HAP-1 (cell line): Measurements from ENCODE around the gene MYBL2.

Source experiments
- DNase-seq, 2 experiments: peaks; one replicate each; pipeline ENCODE4 v3.0.0-alpha.2; 2016 to 2020; ENCODE audit warnings: low spot score in 2 of 2
- H3K27me3 ChIP-seq: fragments of 250-450 bp; sonication (Bioruptor Pico); 2 replicates; pipeline ENCODE4 v1.5.1; 2020; ENCODE audit warnings: low read depth, mild to moderate bottlenecking, moderate library complexity
- H3K36me3 ChIP-seq: fragments of 250-450 bp; sonication (Bioruptor Pico); replicated peaks from 2 replicates; pipeline ENCODE4 v1.5.1; 2020; ENCODE audit warnings: mild to moderate bottlenecking
- H3K4me1 ChIP-seq: fragments of 250-450 bp; sonication (Bioruptor Pico); 2 replicates; pipeline ENCODE4 v1.5.1; 2020; ENCODE audit warnings: mild to moderate bottlenecking
- H3K4me3 ChIP-seq: fragments of 250-450 bp; sonication (Bioruptor Pico); 2 replicates; pipeline ENCODE4 v1.5.1; 2020; ENCODE audit warnings: mild to moderate bottlenecking, moderate library complexity
- H3K9me3 ChIP-seq: fragments of 250-450 bp; sonication (Bioruptor Pico); 2 replicates; pipeline ENCODE4 v1.5.1; 2020; ENCODE audit warnings: mild to moderate bottlenecking, moderate library complexity
- in situ Hi-C: fragments of 300-500 bp; cut with MboI; formaldehyde crosslinking; loops from 3 replicates; pipeline ENCODE4 v1.14.3; 2020; ENCODE audit warnings: low sequenced_read_pairs, inconsistent platforms, mixed read lengths

The MYBL2 gene

GRCh38 chr20:43665466-43666176, 1.3 kb upstream of the MYBL2 start:
- peaks cover 16% of the 10 kb centered on the region for H3K36me3 ChIP-seq

DNA sequence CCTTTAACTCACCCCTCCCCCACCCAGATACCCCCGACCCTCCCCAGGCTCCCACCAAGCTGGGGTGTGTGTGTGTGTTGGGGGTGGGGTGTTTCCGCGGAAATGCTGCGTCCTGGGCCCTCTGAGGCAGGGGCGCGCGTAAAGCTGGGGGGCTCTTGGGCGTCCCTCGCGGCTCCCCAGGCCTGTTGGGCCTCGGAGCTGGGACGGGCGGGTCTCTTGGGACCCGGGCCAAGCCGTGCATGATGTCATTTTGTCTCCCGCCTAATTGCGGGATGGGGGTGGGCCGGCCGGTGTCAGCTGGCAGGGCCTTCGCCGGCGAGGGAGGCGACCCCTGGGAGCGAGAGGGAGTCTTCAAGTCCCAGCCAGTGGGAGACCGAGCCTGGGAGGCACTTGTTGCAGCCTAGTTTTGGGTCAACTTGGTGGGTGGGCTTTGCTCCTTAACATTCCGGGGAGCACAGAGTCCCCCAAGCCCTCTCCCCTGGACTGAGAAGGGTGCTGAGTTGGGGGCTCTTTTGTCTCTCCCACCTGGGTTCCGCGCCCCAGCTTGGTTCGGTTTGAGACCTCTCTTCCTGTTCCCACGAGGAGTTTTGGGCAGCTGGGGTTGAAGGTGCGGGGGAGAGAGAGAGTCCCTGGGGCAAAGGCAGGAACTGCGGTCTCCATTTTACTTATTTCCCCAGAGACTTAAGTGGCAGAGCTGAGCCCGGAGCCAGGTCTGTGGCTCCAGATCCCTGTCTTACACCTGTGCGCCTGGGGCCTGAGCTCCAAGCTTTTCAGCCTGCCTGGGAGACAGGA, 623 bp downstream of the MYBL2 start:
- Histone ChIP-seq H3K9me3 (no peaks in the 10 kb centered on the region), H3K4me3 (peak overlapping the region; percentile 68), H3K27me3 (no peaks in the 10 kb centered on the region), H3K36me3 (peaks cover 20% of the 10 kb centered on the region), H3K4me1 (peaks cover 3% of the 10 kb centered on the region)
- DNase-seq = peak; percentile 37 to 72
- in situ Hi-C loops = no loop called here

More at GRCh38 chr20:43665466-43666176, 1.3 kb upstream of the MYBL2 start:
- Histone ChIP-seq H3K9me3 (no peaks in the 10 kb centered on the region), H3K4me1 (peaks cover 3% of the 10 kb centered on the region), H3K27me3 (no peaks in the 10 kb centered on the region), H3K4me3 (no peak overlapping the region)
- in situ Hi-C loops = no loop called here
- no peak for DNase-seq

DNA sequence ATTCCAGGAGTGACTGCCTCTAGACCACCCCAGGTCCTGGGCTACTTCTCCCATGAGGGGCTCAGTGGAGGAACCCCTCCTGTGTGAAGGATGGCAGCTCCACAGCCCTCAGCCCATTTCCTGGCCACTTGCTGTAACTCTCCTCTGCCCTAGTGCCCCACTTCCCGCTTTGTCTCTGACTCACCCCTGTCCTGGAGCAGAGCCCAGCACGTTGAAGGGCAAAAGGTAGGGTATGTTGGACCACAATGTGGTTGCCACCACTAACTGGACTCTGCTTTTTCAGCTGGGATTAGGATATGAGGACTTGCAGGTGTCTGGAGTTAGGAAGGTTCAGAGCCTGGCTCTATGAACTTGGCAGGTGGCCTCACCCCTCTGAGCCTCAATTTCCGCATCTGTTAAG, 2.4 kb downstream of the MYBL2 start:
- in situ Hi-C loops = no loop called here
- Histone ChIP-seq H3K4me3 (no peak overlapping the region), H3K9me3 (no peaks in the 10 kb centered on the region), H3K4me1 (peaks cover 3% of the 10 kb centered on the region), H3K27me3 (no peaks in the 10 kb centered on the region), H3K36me3 (peaks cover 31% of the 10 kb centered on the region)
- no peak for DNase-seq

DNA sequence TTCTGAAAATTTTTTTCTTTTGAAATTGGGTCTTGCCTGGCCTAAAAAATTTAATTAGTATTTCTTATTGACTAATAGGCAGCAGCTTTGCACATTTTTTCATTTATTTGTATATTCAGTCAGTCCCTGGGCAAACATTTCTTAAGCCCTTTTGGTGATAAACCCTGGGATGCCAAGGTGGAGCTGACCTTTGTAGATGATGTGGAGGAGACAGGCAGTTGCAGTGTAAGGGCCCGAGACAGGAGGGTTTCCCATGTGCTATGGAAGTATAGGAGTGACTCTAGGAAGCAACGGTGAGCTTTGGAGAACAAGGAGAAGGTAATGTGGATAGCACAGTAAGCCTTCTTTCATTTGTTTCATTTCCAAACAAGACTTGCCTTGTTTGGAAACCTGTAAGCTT, 3.5 kb downstream of the MYBL2 start:
- no peaks in the 10 kb centered on the region for H3K27me3 ChIP-seq
- DNase-seq = no peak
- peaks cover 38% of the 10 kb centered on the region for H3K36me3 ChIP-seq
- no peaks in the 10 kb centered on the region for H3K9me3 ChIP-seq
- no peak overlapping the region for H3K4me3 ChIP-seq
- in situ Hi-C loops = no loop called here
- peaks cover 3% of the 10 kb centered on the region for H3K4me1 ChIP-seq

DNA sequence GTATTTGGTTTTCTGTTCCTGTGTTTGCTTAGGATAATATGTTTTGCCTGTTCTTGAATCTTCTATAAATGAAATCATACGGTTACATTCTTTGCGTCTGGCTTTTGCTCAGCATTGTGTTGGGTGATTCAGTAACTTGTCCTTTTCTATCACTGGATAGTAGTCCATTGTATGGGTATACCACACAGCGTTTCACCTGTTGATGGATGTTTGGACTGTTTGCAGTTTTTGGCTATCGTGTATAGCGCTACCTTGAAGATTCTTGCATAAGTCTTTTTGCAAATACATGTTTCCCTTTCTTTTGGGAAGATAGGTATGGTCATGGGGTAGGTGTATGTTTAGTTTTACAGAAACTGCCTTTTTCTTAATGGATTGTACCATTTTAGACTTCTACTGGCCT, 9.5 kb downstream of the MYBL2 start:
- DNase-seq = no peak
- Histone ChIP-seq H3K27me3 (no peaks in the 10 kb centered on the region), H3K4me1 (no peaks in the 10 kb centered on the region), H3K4me3 (no peak overlapping the region), H3K36me3 (peaks cover 58% of the 10 kb centered on the region), H3K9me3 (no peaks in the 10 kb centered on the region)
- in situ Hi-C loops = no loop called here

- no peaks in the 10 kb centered on the region for H3K4me1 ChIP-seq
- in situ Hi-C loops = no loop called here
Measured at GRCh38 chr20:43680981-43681380, 14.1 kb downstream of the MYBL2 start.

GRCh38 chr20:43681468-43681942, 14.6 kb downstream of the MYBL2 start:
- Histone ChIP-seq H3K4me3 (no peak overlapping the region), H3K9me3 (no peaks in the 10 kb centered on the region), H3K27me3 (no peaks in the 10 kb centered on the region), H3K4me1 (no peaks in the 10 kb centered on the region), H3K36me3 (peaks cover 72% of the 10 kb centered on the region)
- no peak for DNase-seq
- in situ Hi-C loops = no loop called here

More at GRCh38 chr20:43680981-43681380, 14.1 kb downstream of the MYBL2 start:
- no peaks in the 10 kb centered on the region for H3K9me3 ChIP-seq
- no peaks in the 10 kb centered on the region for H3K27me3 ChIP-seq
- H3K4me3 ChIP-seq = no peak overlapping the region
- DNase-seq = no peak
- H3K36me3 ChIP-seq = peaks cover 72% of the 10 kb centered on the region

DNA sequence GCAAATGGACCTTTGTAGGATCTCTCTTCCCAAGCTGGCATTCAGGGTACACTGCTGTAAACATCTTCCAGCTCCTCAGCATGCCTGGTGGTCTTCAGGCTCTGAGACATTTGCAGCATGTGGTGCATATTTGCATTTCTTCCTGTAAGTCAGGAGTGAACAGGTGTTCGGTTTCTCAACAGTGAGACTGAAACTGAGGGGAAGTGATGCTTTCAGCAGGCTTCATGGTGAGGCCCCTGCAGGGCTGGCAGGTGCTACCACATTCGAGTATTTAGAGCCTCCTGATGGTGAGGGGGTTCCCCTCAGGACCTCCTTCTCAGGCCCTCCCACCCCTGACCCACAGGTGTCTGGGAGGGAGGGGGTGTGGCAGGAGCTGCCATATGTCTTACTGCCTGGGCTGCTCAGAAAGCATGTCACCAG, 15.1 kb downstream of the MYBL2 start:
- DNase-seq = no peak
- in situ Hi-C loops = no loop called here
- Histone ChIP-seq H3K9me3 (no peaks in the 10 kb centered on the region), H3K4me3 (no peak overlapping the region), H3K36me3 (peaks cover 74% of the 10 kb centered on the region), H3K27me3 (no peaks in the 10 kb centered on the region), H3K4me1 (no peaks in the 10 kb centered on the region)

DNA sequence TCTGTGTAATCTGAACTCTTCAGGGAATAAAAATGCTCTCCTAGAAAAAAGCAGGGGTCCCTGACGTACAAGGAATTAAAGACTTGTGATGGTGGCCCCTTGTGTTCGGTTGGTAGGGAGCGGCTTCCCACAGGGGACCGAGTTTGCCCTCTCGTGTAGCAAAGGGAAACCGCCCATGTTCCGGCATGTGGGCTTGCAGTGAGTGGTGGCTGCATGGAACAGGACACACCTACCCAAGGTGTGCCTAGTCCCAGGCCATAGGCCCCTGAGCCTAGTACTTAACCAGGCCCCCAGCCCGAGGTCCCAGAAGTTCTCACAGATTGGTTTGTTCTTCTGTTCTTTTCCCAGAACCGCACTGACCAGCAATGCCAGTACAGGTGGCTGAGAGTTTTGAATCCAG, 15.5 kb downstream of the MYBL2 start:
- H3K4me3 ChIP-seq = no peak overlapping the region
- in situ Hi-C loops = no loop called here
- H3K9me3 ChIP-seq = no peaks in the 10 kb centered on the region
- H3K27me3 ChIP-seq = no peaks in the 10 kb centered on the region
- DNase-seq = no peak
- H3K36me3 ChIP-seq = peaks cover 75% of the 10 kb centered on the region
- H3K4me1 ChIP-seq = no peaks in the 10 kb centered on the region

DNA sequence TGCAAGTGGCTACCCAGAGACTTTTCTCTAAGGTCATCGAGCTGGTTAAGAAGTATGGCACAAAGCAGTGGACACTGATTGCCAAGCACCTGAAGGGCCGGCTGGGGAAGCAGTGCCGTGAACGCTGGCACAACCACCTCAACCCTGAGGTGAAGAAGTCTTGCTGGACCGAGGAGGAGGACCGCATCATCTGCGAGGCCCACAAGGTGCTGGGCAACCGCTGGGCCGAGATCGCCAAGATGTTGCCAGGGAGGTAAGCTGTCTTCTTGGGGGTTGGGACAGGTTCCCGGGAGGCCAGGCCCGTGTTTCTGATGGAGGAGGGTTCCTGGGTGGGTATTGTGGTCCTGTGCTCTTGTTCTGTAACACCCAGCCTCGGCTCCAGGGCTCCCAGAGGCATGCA, 19.9 kb downstream of the MYBL2 start:
- no peak for DNase-seq
- H3K27me3 ChIP-seq = no peaks in the 10 kb centered on the region
- no peaks in the 10 kb centered on the region for H3K4me1 ChIP-seq
- peaks cover 82% of the 10 kb centered on the region for H3K36me3 ChIP-seq
- in situ Hi-C loops = no loop called here
- H3K9me3 ChIP-seq = no peaks in the 10 kb centered on the region
- H3K4me3 ChIP-seq = no peak overlapping the region

DNA sequence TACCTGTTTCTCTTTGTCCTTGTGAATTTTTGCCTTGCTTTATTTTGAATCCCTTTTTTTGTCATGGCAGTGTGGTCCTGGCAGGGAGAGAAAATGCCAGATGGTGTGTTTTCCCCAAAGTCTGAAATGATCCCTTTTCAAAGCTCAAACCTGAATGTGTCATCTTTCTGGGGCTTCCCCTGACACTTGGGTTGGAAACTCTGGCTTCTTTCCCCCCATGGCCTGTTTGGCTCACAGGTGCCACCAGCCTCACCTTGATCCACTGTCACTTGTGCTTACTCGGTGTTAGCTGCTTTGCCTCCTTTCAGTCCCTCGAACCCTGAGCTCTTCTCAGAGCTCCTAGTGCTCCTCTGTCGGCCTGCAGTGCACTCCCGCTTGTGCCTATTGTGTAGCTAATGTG, 22.3 kb downstream of the MYBL2 start:
- no peaks in the 10 kb centered on the region for H3K4me1 ChIP-seq
- no peak for DNase-seq
- no peak overlapping the region for H3K4me3 ChIP-seq
- H3K36me3 ChIP-seq = peaks cover 84% of the 10 kb centered on the region
- H3K9me3 ChIP-seq = no peaks in the 10 kb centered on the region
- in situ Hi-C loops = no loop called here
- no peaks in the 10 kb centered on the region for H3K27me3 ChIP-seq

- in situ Hi-C loops = no loop called here
- no peak for DNase-seq
- Histone ChIP-seq H3K27me3 (no peaks in the 10 kb centered on the region), H3K4me1 (no peaks in the 10 kb centered on the region), H3K36me3 (peaks cover 83% of the 10 kb centered on the region), H3K9me3 (no peaks in the 10 kb centered on the region), H3K4me3 (no peak overlapping the region)
Measured at GRCh38 chr20:43690943-43691598, 24.2 kb downstream of the MYBL2 start.

DNA sequence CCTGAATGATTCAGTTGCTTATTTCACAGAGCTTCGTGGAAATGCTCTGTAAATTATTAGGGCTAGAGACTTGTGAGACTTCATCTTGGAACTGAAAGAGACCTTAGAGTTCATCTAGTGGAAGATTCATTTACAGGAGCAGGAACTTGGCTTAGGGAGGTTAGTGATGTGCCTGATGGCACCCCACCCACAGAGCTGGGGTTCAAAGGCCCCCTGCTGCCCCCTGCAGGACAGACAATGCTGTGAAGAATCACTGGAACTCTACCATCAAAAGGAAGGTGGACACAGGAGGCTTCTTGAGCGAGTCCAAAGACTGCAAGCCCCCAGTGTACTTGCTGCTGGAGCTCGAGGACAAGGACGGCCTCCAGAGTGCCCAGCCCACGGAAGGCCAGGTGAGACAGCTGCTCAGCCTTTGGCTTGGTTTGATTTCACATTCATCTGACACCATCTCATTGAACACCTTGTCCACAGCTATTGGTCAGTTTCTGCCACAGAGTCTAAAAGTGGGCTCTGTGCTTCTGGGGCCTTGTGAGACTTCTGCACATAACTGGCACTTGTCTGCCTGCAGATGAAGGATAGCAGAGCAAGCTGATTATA, 25.1 kb downstream of the MYBL2 start:
- in situ Hi-C loops = no loop called here
- peak; percentile 21 to 73 for DNase-seq
- Histone ChIP-seq H3K36me3 (peaks cover 83% of the 10 kb centered on the region), H3K4me1 (no peaks in the 10 kb centered on the region), H3K9me3 (no peaks in the 10 kb centered on the region), H3K27me3 (no peaks in the 10 kb centered on the region), H3K4me3 (no peak overlapping the region)
